ENCODE data around the gene ZYX.

DNA sequence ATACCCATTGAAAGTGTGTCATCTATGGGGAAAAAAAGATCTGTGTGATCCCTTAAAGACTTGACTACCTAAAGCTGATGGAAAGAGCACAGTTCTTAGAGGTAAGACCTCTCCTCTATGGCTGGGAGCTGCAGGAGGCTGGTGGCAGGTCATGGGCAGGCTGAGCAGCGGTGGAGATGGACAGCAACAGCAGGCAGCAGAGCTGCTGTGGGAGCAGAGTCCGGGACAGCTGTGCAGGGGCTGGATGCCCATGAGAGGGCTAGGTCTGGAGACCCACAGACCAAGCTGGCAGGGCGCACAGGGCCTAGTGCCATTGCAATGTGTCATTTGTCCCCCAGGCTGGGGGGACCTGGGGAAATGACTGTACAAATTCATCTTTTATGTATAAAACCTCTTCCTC, 40.9 kb downstream of the ZYX start:
- no peak for TF ChIP-seq POLR2A (IDR thresholded peaks at IDR 0.05)
- TF ChIP-seq, protein P1, sequence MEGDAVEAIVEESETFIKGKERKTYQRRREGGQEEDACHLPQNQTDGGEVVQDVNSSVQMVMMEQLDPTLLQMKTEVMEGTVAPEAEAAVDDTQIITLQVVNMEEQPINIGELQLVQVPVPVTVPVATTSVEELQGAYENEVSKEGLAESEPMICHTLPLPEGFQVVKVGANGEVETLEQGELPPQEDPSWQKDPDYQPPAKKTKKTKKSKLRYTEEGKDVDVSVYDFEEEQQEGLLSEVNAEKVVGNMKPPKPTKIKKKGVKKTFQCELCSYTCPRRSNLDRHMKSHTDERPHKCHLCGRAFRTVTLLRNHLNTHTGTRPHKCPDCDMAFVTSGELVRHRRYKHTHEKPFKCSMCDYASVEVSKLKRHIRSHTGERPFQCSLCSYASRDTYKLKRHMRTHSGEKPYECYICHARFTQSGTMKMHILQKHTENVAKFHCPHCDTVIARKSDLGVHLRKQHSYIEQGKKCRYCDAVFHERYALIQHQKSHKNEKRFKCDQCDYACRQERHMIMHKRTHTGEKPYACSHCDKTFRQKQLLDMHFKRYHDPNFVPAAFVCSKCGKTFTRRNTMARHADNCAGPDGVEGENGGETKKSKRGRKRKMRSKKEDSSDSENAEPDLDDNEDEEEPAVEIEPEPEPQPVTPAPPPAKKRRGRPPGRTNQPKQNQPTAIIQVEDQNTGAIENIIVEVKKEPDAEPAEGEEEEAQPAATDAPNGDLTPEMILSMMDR (IDR thresholded peaks at IDR 0.05): no peak
- TF ChIP-seq POLR2AphosphoS5 (IDR thresholded peaks at IDR 0.05): no peak
